Neutrophil (primary cell): ENCODE results near the gene B3GNT7.
A peak's percentile ranks its signal among the peaks of the same experiment; 100 is the strongest.

Source experiments
- H3K27ac ChIP-seq: fragments of 200-600 bp; sonication (generic); 2 replicates; pipeline ENCODE4 v1.5.1; 2016; ENCODE audit warnings: mild to moderate bottlenecking, moderate library complexity
- H3K27me3 ChIP-seq: fragments of 200-600 bp; sonication (generic); 2 replicates; pipeline ENCODE4 v1.6.0; 2016; ENCODE audit warnings: mild to moderate bottlenecking
- H3K36me3 ChIP-seq: fragments of 200-600 bp; sonication (generic); 2 replicates; pipeline ENCODE4 v1.5.1; 2017
- H3K4me1 ChIP-seq, 2 experiments: fragments of 200-600 bp in 1 of 2; sonication (generic) in 1 of 2; 1 replicate in 1 of 2; 2 replicates in 1 of 2; pipeline versions ENCODE4 v1.5.1 to v1.6.1; 2013 to 2016; ENCODE audit warnings: low read depth in 1 of 2, low read length in 1 of 2, mild to moderate bottlenecking in 1 of 2, moderate library complexity in 1 of 2; ENCODE audit not compliant: control insufficient read depth in 1 of 2, insufficient read depth in 1 of 2
- H3K4me3 ChIP-seq, 2 experiments: fragments of 200-600 bp in 1 of 2; sonication (generic) in 1 of 2; 1 replicate in 1 of 2; 2 replicates in 1 of 2; pipeline ENCODE4 v1.5.1; 2013 to 2016; ENCODE audit warnings: low read depth in 1 of 2, low read length in 1 of 2, mild to moderate bottlenecking in 1 of 2, moderate library complexity in 1 of 2
- H3K9me3 ChIP-seq: fragments of 200-600 bp; sonication (generic); 2 replicates; pipeline ENCODE4 v1.5.1; 2016
- TF ChIP-seq, protein P1 (sequence below): fragments of 200-600 bp; sonication (generic); IDR thresholded peaks from 2 replicates; pipeline ENCODE4 v1.5.1; 2016; ENCODE audit warnings: antibody characterized with exemption

Gene B3GNT7

DNA sequence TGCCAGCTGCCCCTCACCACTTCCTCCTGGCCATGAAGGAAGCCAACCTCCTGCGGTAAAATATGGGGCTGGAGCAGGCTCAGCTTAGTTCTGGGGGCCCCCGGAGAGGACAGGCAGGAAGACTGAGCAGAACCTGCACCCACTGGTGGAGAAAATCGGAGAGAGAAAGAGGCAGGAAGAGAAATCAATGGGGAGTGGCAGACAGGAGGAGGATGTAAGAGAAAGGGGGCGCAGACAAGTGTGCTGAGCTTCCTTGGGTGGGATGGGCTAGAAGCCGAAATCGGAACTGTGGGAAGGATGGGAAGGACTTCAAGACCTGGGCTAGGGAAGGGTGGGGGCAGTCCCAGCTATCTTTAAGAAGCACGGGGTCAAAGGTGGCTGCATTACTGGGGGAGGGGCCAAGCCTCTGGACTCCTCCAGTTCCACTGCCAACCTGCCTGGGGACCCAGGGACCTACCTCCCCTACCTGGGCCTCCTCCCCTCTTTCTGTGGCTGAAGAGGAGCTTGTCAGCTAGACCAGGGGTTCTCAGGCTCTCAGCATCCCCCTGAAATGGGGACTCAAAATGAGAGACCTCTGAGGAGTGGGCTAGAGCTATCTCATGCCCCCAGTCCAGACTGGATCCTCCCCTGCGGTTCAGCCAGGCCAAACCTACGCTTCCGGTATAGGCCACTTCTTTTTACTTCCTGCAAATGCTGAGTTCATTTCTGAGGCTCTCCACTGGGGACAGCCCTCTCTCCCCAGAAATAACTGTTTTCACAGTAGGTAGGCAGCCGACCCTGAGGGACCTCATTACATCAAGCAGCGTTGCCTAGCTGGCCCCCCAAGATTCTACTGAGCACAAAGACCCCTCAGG lies 33.6 kb upstream of the B3GNT7 start:
- Histone ChIP-seq H3K36me3 (no peaks in the 10 kb centered on the region), H3K27me3 (no peaks in the 10 kb centered on the region), H3K27ac (peak overlapping the region; percentile 72), H3K4me3 (no peak overlapping the region), H3K4me1 (peaks cover 20 to 25% of the 10 kb centered on the region in 2 experiments), H3K9me3 (no peaks in the 10 kb centered on the region)
- TF ChIP-seq, protein P1, sequence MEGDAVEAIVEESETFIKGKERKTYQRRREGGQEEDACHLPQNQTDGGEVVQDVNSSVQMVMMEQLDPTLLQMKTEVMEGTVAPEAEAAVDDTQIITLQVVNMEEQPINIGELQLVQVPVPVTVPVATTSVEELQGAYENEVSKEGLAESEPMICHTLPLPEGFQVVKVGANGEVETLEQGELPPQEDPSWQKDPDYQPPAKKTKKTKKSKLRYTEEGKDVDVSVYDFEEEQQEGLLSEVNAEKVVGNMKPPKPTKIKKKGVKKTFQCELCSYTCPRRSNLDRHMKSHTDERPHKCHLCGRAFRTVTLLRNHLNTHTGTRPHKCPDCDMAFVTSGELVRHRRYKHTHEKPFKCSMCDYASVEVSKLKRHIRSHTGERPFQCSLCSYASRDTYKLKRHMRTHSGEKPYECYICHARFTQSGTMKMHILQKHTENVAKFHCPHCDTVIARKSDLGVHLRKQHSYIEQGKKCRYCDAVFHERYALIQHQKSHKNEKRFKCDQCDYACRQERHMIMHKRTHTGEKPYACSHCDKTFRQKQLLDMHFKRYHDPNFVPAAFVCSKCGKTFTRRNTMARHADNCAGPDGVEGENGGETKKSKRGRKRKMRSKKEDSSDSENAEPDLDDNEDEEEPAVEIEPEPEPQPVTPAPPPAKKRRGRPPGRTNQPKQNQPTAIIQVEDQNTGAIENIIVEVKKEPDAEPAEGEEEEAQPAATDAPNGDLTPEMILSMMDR = no peak

DNA sequence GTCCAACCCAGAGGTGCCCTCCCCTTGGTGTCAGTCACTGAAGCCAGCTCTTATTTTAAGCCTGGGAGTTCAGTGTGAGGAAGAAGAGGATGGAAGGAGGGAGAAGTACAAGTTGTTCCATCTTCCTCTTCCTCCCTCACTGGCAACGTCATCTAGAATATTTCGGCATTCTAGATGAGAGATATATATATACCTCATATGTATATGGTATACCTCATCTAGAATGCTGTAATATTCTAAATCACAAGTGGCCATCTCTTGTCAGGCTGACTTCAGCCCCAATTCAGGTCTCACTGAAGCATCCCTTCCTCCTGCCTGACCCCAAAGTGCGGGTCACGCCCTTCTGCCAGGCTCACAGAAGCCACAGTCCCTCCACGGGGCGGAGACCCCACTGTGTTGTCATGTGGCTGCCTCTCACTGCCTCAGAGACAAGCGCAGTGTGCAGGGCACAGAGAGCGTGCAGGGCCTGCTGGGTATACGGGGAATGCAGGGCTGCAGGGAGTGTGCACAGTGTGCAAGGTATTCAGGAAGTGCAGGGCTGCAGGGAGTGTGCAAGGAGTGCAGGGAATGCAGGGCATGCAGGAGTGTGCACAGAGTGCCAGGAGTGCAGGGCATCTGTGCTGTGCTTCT lies 32.8 kb upstream of the B3GNT7 start:
- no peaks in the 10 kb centered on the region for H3K27me3 ChIP-seq
- no peaks in the 10 kb centered on the region for H3K36me3 ChIP-seq
- peaks cover 20 to 25% of the 10 kb centered on the region in 2 experiments for H3K4me1 ChIP-seq
- H3K4me3 ChIP-seq = no peak overlapping the region
- peak overlapping the region; percentile 72 for H3K27ac ChIP-seq
- no peaks in the 10 kb centered on the region for H3K9me3 ChIP-seq
- TF ChIP-seq, protein P1 = no peak

DNA sequence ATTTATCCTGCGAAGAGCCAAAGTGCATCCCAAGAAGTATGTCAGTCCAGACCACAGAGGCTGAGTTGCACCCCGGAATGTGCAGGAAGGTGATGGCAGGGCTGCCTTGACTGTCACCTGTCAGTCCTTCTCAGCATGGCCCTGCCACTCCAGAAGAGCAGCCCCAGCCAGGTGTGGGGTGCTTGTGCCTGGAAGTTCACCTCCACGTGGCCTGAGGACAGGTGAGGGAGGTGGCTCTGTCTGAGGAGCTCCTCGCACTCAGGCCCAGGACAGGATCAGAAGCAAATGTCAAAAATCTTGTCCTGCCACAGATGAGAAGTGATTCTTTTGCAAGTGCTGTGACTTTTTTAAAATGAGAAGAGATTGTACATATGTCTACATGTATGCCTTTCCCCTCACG lies 31.4 kb upstream of the B3GNT7 start:
- TF ChIP-seq, protein P1 = no peak
- H3K9me3 ChIP-seq = no peaks in the 10 kb centered on the region
- no peak overlapping the region for H3K27ac ChIP-seq
- no peaks in the 10 kb centered on the region for H3K36me3 ChIP-seq
- no peak overlapping the region for H3K4me3 ChIP-seq
- H3K27me3 ChIP-seq = no peaks in the 10 kb centered on the region
- peaks cover 20 to 25% of the 10 kb centered on the region in 2 experiments for H3K4me1 ChIP-seq

DNA sequence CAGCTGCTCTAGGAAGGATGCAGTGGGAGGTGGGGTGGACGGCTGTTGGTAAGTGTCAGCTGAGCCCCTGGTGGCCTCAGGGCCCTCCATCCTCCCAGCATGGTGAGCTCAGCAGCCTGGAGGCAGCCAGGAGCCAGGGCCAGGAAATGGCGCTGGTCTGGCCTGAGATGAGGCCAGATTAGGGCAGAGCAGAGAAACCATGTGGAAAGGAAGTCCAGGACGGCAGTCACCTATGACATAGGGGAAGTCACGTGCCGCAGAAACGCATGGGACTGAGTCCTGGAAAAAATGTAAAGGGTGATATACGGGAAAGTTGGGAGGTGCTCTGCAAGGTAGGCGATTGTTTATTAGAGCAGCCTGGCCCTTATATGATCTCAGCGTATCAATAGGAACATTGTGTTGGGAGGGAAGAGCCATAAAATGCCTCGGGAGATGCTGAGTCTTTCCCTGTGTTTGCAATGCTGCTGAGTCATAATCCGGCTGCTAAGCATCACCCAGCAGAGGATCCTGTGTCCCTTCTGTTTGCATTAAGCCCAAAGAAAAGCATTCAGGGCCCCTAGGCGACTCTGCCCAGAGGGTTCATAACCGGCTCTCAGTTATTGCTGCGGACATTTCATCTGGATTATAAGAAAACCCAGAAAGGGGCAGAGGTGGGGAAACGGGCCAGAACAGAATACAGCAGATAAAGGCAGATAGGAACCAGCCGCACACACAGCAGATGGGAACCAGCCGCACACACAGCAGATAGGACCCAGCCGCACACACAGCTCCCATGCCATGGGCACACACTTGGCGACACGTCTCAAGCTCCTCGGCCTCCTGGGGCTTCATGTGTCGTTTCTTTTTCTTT lies 30.3 kb upstream of the B3GNT7 start:
- H3K27ac ChIP-seq = no peak overlapping the region
- H3K4me3 ChIP-seq = no peak overlapping the region
- no peaks in the 10 kb centered on the region for H3K9me3 ChIP-seq
- H3K27me3 ChIP-seq = no peaks in the 10 kb centered on the region
- peaks cover 20 to 25% of the 10 kb centered on the region in 2 experiments for H3K4me1 ChIP-seq
- TF ChIP-seq, protein P1 = no peak
- H3K36me3 ChIP-seq = no peaks in the 10 kb centered on the region

DNA sequence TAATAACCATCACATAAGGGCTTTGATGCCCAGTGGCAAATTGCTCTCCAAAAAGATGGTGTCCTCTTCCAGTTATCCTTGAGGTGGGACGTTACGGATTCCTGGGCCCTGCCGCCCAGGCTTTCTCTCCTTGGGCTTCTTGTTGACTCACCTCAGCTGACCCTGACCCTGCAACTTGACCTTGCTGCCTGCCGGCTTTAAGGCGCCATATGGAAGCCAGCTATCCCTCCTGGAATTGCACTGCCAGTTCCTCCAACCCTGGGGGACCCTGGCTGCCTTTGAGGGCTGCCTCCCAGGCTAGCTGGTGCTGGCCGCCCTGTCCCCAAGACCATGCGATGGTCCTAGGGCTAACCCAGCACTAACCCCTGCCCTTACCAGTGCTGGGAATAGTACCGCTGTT lies 28.3 kb upstream of the B3GNT7 start:
- Histone ChIP-seq H3K27me3 (no peaks in the 10 kb centered on the region), H3K9me3 (no peaks in the 10 kb centered on the region), H3K36me3 (no peaks in the 10 kb centered on the region), H3K4me3 (no peak overlapping the region), H3K27ac (no peak overlapping the region), H3K4me1 (peaks cover 15 to 21% of the 10 kb centered on the region in 2 experiments)
- TF ChIP-seq, protein P1 = no peak
